Dendritic cell treated with granulocyte-macrophage colony-stimulating factor and Interleukin-4, amounts not matched to agents 40 ng/mL and 50 ng/mL, for 4 days (primary cell): ENCODE results near the gene YIPF1.

Experiments
- H3K27ac Mint-ChIP-seq: one replicate; pipeline ENCODE4 v1.8.0; 2022; ENCODE audit warnings: mild to moderate bottlenecking, mixed read lengths
- H3K27me3 Mint-ChIP-seq: one replicate; pipeline ENCODE4 v1.8.0; 2022; ENCODE audit warnings: mild to moderate bottlenecking, mixed read lengths
- H3K36me3 Mint-ChIP-seq: one replicate; pipeline ENCODE4 v1.8.0; 2022; ENCODE audit warnings: low read depth, mixed read lengths
- H3K4me1 Mint-ChIP-seq: one replicate; pipeline ENCODE4 v1.8.0; 2022; ENCODE audit warnings: low read depth, mixed read lengths
- H3K4me3 Mint-ChIP-seq: one replicate; pipeline ENCODE4 v1.8.0; 2022; ENCODE audit warnings: mild to moderate bottlenecking, moderate library complexity, mixed read lengths
- H3K9me3 Mint-ChIP-seq: one replicate; pipeline ENCODE4 v1.8.0; 2022; ENCODE audit warnings: mixed read lengths
- intact Hi-C: fragments of 100-400 bp; cut with micrococcal nuclease; formaldehyde crosslinking; loops from one replicate; pipeline ENCODE4 v1.15.0; 2022

The YIPF1 gene

GRCh38 chr1:53810497-53810896, 79.1 kb downstream of the YIPF1 start:
- Mint-ChIP-seq H3K36me3 (peaks cover 74% of the 10 kb centered on the region), H3K27ac (no peak overlapping the region), H3K4me3 (no peak overlapping the region), H3K4me1 (peaks cover 7% of the 10 kb centered on the region), H3K9me3 (no peaks in the 10 kb centered on the region), H3K27me3 (no peaks in the 10 kb centered on the region)
- intact Hi-C loops = no loop called here

DNA sequence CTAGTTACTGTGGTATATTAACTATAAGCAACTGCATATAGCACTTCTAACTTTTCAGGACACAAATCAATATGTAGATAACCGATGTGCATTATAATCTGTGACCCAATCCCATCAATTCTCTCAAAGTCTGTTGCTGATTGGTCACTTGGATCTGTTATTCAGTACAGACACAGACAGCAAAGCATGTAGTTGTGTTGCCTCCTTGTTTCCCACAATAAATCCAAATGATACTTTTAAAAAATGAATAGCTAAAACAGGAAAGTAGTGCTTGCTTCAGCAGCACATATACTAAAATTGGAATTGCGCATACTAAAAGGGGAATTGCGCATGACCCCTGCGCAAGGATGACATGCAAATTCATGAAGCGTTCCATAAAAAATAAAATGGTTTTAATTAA, 79.6 kb downstream of the YIPF1 start:
- Mint-ChIP-seq H3K27ac (no peak overlapping the region), H3K36me3 (peaks cover 72% of the 10 kb centered on the region), H3K4me3 (no peak overlapping the region), H3K27me3 (no peaks in the 10 kb centered on the region), H3K4me1 (peaks cover 7% of the 10 kb centered on the region), H3K9me3 (no peaks in the 10 kb centered on the region)
- intact Hi-C loops = no loop called here

DNA sequence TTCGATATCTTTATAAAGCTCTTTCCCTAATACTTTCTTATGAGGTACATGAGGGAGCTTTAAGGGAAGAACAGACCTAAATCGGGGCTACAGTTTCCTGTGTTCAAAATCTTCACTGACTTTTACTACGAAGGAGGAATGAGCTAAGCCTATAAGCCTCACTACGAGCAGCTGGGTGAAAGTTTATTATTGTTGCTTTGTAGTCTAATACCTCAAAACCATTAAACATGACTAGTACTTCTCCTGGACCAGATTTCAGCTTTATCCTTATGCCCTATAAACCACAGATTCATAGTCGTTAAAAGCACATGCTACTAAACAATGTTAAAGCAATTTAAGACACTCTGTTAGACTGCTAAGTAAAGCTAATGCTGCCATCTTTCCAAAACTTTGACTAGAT, 81.7 kb downstream of the YIPF1 start:
- peaks cover 70% of the 10 kb centered on the region for H3K36me3 Mint-ChIP-seq
- no peak overlapping the region for H3K27ac Mint-ChIP-seq
- no peak overlapping the region for H3K4me3 Mint-ChIP-seq
- peaks cover 7% of the 10 kb centered on the region for H3K4me1 Mint-ChIP-seq
- intact Hi-C loops = no loop called here
- H3K9me3 Mint-ChIP-seq = no peaks in the 10 kb centered on the region
- H3K27me3 Mint-ChIP-seq = no peaks in the 10 kb centered on the region

- Mint-ChIP-seq H3K9me3 (no peaks in the 10 kb centered on the region), H3K4me3 (no peak overlapping the region), H3K36me3 (peaks cover 70% of the 10 kb centered on the region), H3K27ac (no peak overlapping the region), H3K27me3 (no peaks in the 10 kb centered on the region), H3K4me1 (no peaks in the 10 kb centered on the region)
- intact Hi-C loops = no loop called here
Measured at GRCh38 chr1:53804791-53805505, 84.6 kb downstream of the YIPF1 start.

GRCh38 chr1:53804181-53804580, 85.4 kb downstream of the YIPF1 start:
- no peak overlapping the region for H3K4me3 Mint-ChIP-seq
- no peaks in the 10 kb centered on the region for H3K4me1 Mint-ChIP-seq
- H3K36me3 Mint-ChIP-seq = peaks cover 73% of the 10 kb centered on the region
- no peak overlapping the region for H3K27ac Mint-ChIP-seq
- intact Hi-C loops = no loop called here
- no peaks in the 10 kb centered on the region for H3K9me3 Mint-ChIP-seq
- H3K27me3 Mint-ChIP-seq = no peaks in the 10 kb centered on the region
